Endothelial cell of umbilical vein (primary cell): Measurements from ENCODE around the gene LSM2. TPM values are rescaled to one million over a fixed set of nuclear protein-coding genes. Genes with fewer than 3 reads are reported as not detected.

Source experiments
- BruUV-seq: library from RNA; stranded (reverse); fragments of 400-500 nt; replicated peaks from 2 replicates; lab custom pipeline; 2021; lab: Mats Ljungman, UMichigan
- CTCF ChIA-PET: fragments of 300-600, 350-600 bp; sonication (Branson Sonifier 250); formaldehyde crosslinking; loops from one replicate; lab custom pipeline; 2021; ENCODE audit warnings: antibody characterized with exemption, inconsistent platforms; lab: Charles Lee
- POLR2A ChIA-PET: fragments of 300-600, 350-600 bp; sonication (Branson Sonifier 250); formaldehyde crosslinking; loops from one replicate; lab custom pipeline; 2021; ENCODE audit warnings: antibody characterized with exemption, inconsistent platforms; lab: Charles Lee
- DNase-seq: peaks from one replicate; pipeline ENCODE4 v3.0.0-alpha.2; 2011; ENCODE audit warnings: low read depth, low spot score
- FAIRE-seq: peaks from 2 replicates; lab custom pipeline; 2011; peaks lifted over from hg19 to GRCh38; lab: Jason Lieb, UNC
- H2AFZ ChIP-seq: 2 replicates; pipeline ENCODE4 v1.6.0; 2012; ENCODE audit warnings: low read depth, low read length, control low read depth, inconsistent platforms
- H3K27ac ChIP-seq: 2 replicates; pipeline ENCODE4 v1.5.1; 2011; ENCODE audit warnings: low read depth, mild to moderate bottlenecking, control low read depth, low read length, moderate library complexity; ENCODE audit not compliant: insufficient read depth
- H3K27me3 ChIP-seq, 2 experiments: 2 replicates each; pipeline versions ENCODE4 v1.6.0 to v1.6.1; 2011; ENCODE audit warnings: low read length in 2 of 2, mixed read lengths in 1 of 2; ENCODE audit not compliant: control insufficient read depth in 2 of 2, insufficient read depth in 2 of 2
- H3K36me3 ChIP-seq, 2 experiments: 2 replicates in 1 of 2; 3 replicates in 1 of 2; pipeline ENCODE4 v1.5.1; 2011; ENCODE audit warnings: low read length in 2 of 2, mild to moderate bottlenecking in 1 of 2, moderate library complexity in 1 of 2; ENCODE audit not compliant: control insufficient read depth in 2 of 2, insufficient read depth in 2 of 2; ENCODE audit errors: extremely low read depth in 1 of 2
- H3K4me1 ChIP-seq: 3 replicates; pipeline ENCODE4 v1.5.1; 2011; ENCODE audit warnings: mild to moderate bottlenecking, low read length; ENCODE audit not compliant: control insufficient read depth, insufficient read depth; ENCODE audit errors: extremely low read depth
- H3K4me2 ChIP-seq: 2 replicates; pipeline ENCODE4 v1.6.1; 2011; ENCODE audit warnings: low read length, control low read depth, mixed read lengths; ENCODE audit not compliant: insufficient read depth
- H3K4me3 ChIP-seq, 3 experiments: fragments of 200-600 bp in 1 of 3; sonication (generic), shearing (Covaris generic) in 1 of 3; replicated peaks in 1 of 3; 2 replicates each; pipeline ENCODE4 v1.5.1; 2011 to 2016; ENCODE audit warnings: control low read depth in 3 of 3, low read length in 3 of 3, mild to moderate bottlenecking in 2 of 3, inconsistent platforms in 1 of 3, low read depth in 1 of 3, moderate library complexity in 1 of 3; ENCODE audit not compliant: insufficient read depth in 1 of 3
- H3K79me2 ChIP-seq: 2 replicates; pipeline ENCODE4 v1.6.0; 2012; ENCODE audit warnings: low read length, inconsistent platforms; ENCODE audit not compliant: control insufficient read depth, insufficient read depth
- H3K9ac ChIP-seq: replicated peaks from 2 replicates; pipeline ENCODE3; 2011; ENCODE audit warnings: low read length, control low read depth; ENCODE audit not compliant: insufficient read depth; ENCODE audit errors: extremely low read depth
- H3K9me1 ChIP-seq: replicated peaks from 3 replicates; pipeline ENCODE4 v1.6.0; 2011; ENCODE audit warnings: mild to moderate bottlenecking, low read length; ENCODE audit not compliant: control insufficient read depth, insufficient read depth; ENCODE audit errors: extremely low read depth
- H3K9me3 ChIP-seq: replicated peaks from 2 replicates; pipeline ENCODE4 v1.5.1; 2012; ENCODE audit warnings: low read length, inconsistent platforms; ENCODE audit not compliant: control insufficient read depth, insufficient read depth
- H4K20me1 ChIP-seq: replicated peaks from 2 replicates; pipeline ENCODE3; 2011; ENCODE audit warnings: mild to moderate bottlenecking, low read length; ENCODE audit not compliant: control insufficient read depth, insufficient read depth; ENCODE audit errors: extremely low read depth
- EZH2 ChIP-seq: IDR thresholded peaks from 2 replicates; pipeline ENCODE4 v1.6.1; 2012; ENCODE audit warnings: borderline replicate concordance, low read depth, mild to moderate bottlenecking, moderate library complexity, low read length, inconsistent platforms; ENCODE audit not compliant: severe bottlenecking
- FOS ChIP-seq: IDR thresholded peaks from 2 replicates; pipeline ENCODE4 v1.6.1; 2011; ENCODE audit warnings: mild to moderate bottlenecking, low read length, moderate library complexity, borderline replicate concordance; ENCODE audit not compliant: insufficient read depth
- GATA2 ChIP-seq: IDR thresholded peaks from 2 replicates; pipeline ENCODE4 v1.7.0; 2011; ENCODE audit warnings: low read depth, mild to moderate bottlenecking, moderate library complexity, mixed read lengths, low read length; ENCODE audit not compliant: insufficient read length, insufficient read depth
- JUN ChIP-seq: IDR thresholded peaks from 2 replicates; pipeline ENCODE4 v1.6.1; 2011; ENCODE audit warnings: borderline replicate concordance, low read depth; ENCODE audit not compliant: insufficient read length, insufficient read depth
- MYC ChIP-seq: IDR thresholded peaks from one replicate; pipeline ENCODE4 v1.6.1; 2011; ENCODE audit warnings: mild to moderate bottlenecking, low read depth, low read length
- POLR2A ChIP-seq: IDR thresholded peaks from 2 replicates; pipeline ENCODE4 v1.6.1; 2012; ENCODE audit warnings: low read depth, mild to moderate bottlenecking, control low read depth, low read length
- POLR2AphosphoS5 ChIP-seq: IDR thresholded peaks from 2 replicates; pipeline ENCODE4 v1.6.1; 2012; ENCODE audit warnings: low read depth, mild to moderate bottlenecking, control low read depth, low read length, moderate library complexity; ENCODE audit not compliant: insufficient read depth
- dilution Hi-C: fragments of 300-500 bp; cut with MboI; formaldehyde crosslinking; loops from one replicate; pipeline ENCODE4 v1.15.0; 2019; ENCODE audit warnings: low sequenced_read_pairs; ENCODE audit not compliant: extremely low pct_ligation_motif_present
- intact Hi-C: fragments of 100-400 bp; cut with micrococcal nuclease; formaldehyde crosslinking; loops from one replicate; pipeline ENCODE4 v1.10.0; 2022
- polyA plus RNA-seq, 4 experiments: library from polyadenylated mRNA; depleted of rRNA in 3 of 4; stranded (reverse) in 3 of 4; unstranded in 1 of 4; fragments of >200 nt; gene quantifications; 2 replicates each; pipeline versions ENCODE4 v1.2.1 to v1.2.3, GENCODE V29; 2011 to 2012; ENCODE audit warnings: missing spikeins in 1 of 4
- total RNA-seq: library from RNA; stranded (reverse); gene quantifications from 2 replicates; pipeline ENCODE4 v1.2.3, GENCODE V29; 2021
- TF ChIP-seq, protein P1 (sequence below), 2 donors: IDR thresholded peaks; 1 replicate in 1 of 2; 2 replicates in 1 of 2; pipeline ENCODE4 v1.5.1; 2011; ENCODE audit warnings: low read length in 2 of 2, mild to moderate bottlenecking in 2 of 2, moderate library complexity in 2 of 2, control low read depth in 1 of 2, inconsistent platforms in 1 of 2, low read depth in 1 of 2; ENCODE audit not compliant: insufficient read depth in 1 of 2; ENCODE audit errors: extremely low read depth in 1 of 2
- TF ChIP-seq, protein P2 (sequence below): IDR thresholded peaks from 2 replicates; pipeline ENCODE4 v1.6.1; 2011; ENCODE audit not compliant: insufficient read depth, insufficient read length

Gene LSM2
- total and polyA plus RNA-seq, 2 donors (not counting 3 experiments of a cell fraction or from before 2014, with no cell fraction given): 78.1 to 86.0 TPM

DNA sequence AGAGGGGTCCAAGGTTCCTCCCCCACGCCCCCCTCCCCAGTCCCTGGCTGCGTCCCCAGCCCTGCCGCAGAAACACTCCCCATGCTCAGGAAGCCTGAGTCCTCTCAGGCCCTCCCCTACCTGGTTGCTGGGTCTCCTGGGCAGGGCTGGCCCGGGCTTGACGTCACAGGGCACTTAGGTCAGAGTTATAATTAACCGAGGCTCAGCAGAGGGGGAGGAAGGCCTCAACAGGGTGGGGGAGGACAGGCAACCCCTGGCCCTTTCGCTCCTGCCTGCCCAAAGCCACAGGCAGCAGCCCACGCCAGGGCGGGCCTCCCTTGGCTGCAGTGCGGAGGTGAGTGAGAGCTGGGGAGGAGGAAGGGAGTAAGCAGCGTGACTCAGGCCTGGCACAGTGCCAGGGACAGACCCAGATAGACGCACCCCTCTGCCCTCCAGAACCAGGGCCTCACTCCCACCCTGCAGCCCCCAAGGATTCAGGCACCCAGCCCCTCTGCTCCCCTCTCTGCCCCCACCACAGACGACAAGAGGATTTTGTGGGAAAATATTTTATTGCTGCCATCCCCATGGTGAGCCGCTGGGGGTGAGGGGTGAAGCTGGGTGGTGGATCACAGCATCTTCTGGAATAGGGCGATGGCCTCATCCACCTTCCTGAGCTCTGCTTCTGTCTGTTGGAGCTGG, 29.6 kb downstream of the LSM2 start, which contains the start of gene VWA7:
Gene VWA7, minus strand, starts transcription at position 340 of the 678 bp plus-strand sequence. CDS start 549 bp downstream, outside the sequence.
- Histone ChIP-seq H3K27me3 (no peaks in the 10 kb centered on the region), H3K4me3 (no peak within 1 kb of the TSS), H3K27ac (no peak within 1 kb of the TSS), H3K79me2 (no peaks in the 10 kb centered on the region), H3K9ac (no peak within 1 kb of the TSS), H4K20me1 (no peaks in the 10 kb centered on the region), H3K4me2 (no peak within 1 kb of the TSS), H3K4me1 (peaks cover 4% of the 10 kb centered on the region), H3K9me1 (no peaks in the 10 kb centered on the region), H3K36me3 (peaks cover under 1 to 28% of the 10 kb centered on the region in 2 experiments), H3K9me3 (no peaks in the 10 kb centered on the region), H2AFZ (no peak within 1 kb of the TSS)
- FAIRE-seq (peak; percentile 79), DNase-seq (peak; percentile 35)
- CTCF ChIA-PET: interaction anchor here (0.7 to 2.0 kb wide), 7 partner anchors 8 to 54 kb away, joined by 3 to 10 read pairs (median 4); partner anchors contain the start of genes HSPA1A and HSPA1L
- dilution Hi-C loops (no loop called here), intact Hi-C loops (no loop called here)
- BruUV-seq: no TSS peak
- TF ChIP-seq POLR2AphosphoS5 (peak; percentile 59), FOS (no peak)
- POLR2A ChIA-PET: interaction anchor here (0.8 kb wide), 1 partner anchor 50 kb away, joined by 3 read pairs; the partner anchor contains the start of gene HSPA1B

GRCh38 chr6:31776485-31776988, 30.2 kb downstream of the LSM2 start:
- ChIA-PET POLR2A (no interaction called here), CTCF (interaction anchor here (1.4 to 2.0 kb wide), 3 partner anchors 15 to 29 kb away, joined by 3 to 10 read pairs (median 4); no protein-coding TSS in a partner anchor)
- no peaks in the 10 kb centered on the region for H3K79me2 ChIP-seq
- H3K9ac ChIP-seq: no peak overlapping the region
- no peak for TF ChIP-seq POLR2AphosphoS5
- TF ChIP-seq POLR2A: no peak
- TF ChIP-seq FOS: no peak
- no peak for TF ChIP-seq MYC
- TF ChIP-seq, protein P1, sequence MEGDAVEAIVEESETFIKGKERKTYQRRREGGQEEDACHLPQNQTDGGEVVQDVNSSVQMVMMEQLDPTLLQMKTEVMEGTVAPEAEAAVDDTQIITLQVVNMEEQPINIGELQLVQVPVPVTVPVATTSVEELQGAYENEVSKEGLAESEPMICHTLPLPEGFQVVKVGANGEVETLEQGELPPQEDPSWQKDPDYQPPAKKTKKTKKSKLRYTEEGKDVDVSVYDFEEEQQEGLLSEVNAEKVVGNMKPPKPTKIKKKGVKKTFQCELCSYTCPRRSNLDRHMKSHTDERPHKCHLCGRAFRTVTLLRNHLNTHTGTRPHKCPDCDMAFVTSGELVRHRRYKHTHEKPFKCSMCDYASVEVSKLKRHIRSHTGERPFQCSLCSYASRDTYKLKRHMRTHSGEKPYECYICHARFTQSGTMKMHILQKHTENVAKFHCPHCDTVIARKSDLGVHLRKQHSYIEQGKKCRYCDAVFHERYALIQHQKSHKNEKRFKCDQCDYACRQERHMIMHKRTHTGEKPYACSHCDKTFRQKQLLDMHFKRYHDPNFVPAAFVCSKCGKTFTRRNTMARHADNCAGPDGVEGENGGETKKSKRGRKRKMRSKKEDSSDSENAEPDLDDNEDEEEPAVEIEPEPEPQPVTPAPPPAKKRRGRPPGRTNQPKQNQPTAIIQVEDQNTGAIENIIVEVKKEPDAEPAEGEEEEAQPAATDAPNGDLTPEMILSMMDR (IDR thresholded peaks at IDR 0.05; ENCODE audit: extremely low read depth in 1 of 2, insufficient read depth in 1 of 2, low read depth in 1 of 2, low read length in 2 of 2): no peak
- TF ChIP-seq JUN: no peak
- no peak for TF ChIP-seq GATA2
- no peak for TF ChIP-seq EZH2
- TF ChIP-seq, protein P2, sequence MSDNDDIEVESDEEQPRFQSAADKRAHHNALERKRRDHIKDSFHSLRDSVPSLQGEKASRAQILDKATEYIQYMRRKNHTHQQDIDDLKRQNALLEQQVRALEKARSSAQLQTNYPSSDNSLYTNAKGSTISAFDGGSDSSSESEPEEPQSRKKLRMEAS: no peak
- no peaks in the 10 kb centered on the region for H3K27me3 ChIP-seq
- H3K27ac ChIP-seq: no peak overlapping the region
- FAIRE-seq (no peak), DNase-seq (no peak)
- no peak overlapping the region for H3K4me2 ChIP-seq
- H3K4me1 ChIP-seq: peaks cover 4% of the 10 kb centered on the region
- no peaks in the 10 kb centered on the region for H4K20me1 ChIP-seq
- intact Hi-C loops: no loop called here
- BruUV-seq: no TSS peak
- H3K9me1 ChIP-seq: no peaks in the 10 kb centered on the region
- no peaks in the 10 kb centered on the region for H3K9me3 ChIP-seq
- H2AFZ ChIP-seq: no peak overlapping the region
- peaks cover 0 to 22% of the 10 kb centered on the region in 2 experiments for H3K36me3 ChIP-seq
- H3K4me3 ChIP-seq: no peak overlapping the region
- dilution Hi-C loops: no loop called here
